HG03342 (cell line): Measurements from ENCODE around the gene CDKN1A.

Source experiments
- ATAC-seq: cut with Tn5 transposase; IDR thresholded peaks from one replicate; pipeline ENCODE4 v1.9.1; 2021; ENCODE audit warnings: mild to moderate bottlenecking, moderate library complexity; ENCODE audit not compliant: unreplicated experiment

CDKN1A gene

GRCh38 chr6:36735110-36736071 lies 56.9 kb downstream of the CDKN1A start:
- ATAC-seq = no peak
